HCT116 (cell line): ENCODE data around the gene CAMK2N1. TPM values are rescaled to one million over a fixed set of nuclear protein-coding genes. Genes with fewer than 3 reads are reported as not detected.

ENCODE experiments used
- ATAC-seq: fragments of 200-7000 bp; cut with Tn5 transposase; 2 replicates; pipeline ENCODE4 v1.9.1; 2020; ENCODE audit warnings: mild to moderate bottlenecking, moderate library complexity
- BruUV-seq: library from RNA; stranded (reverse); fragments of 400-500 nt; replicated peaks from 2 replicates; lab custom pipeline; 2021; lab: Mats Ljungman, UMichigan
- CTCF ChIA-PET: fragments of 300-600 bp; sonication (Branson Sonifier 250); formaldehyde crosslinking; loops from one replicate; lab custom pipeline; 2021; ENCODE audit warnings: antibody characterized with exemption; lab: Charles Lee
- POLR2A ChIA-PET: fragments of 300-600, 350-600 bp; sonication (Branson Sonifier 250); formaldehyde crosslinking; loops from one replicate; lab custom pipeline; 2021; ENCODE audit warnings: antibody characterized with exemption; lab: Charles Lee
- RAD21 ChIA-PET, 2 experiments: fragments of 300-600 bp; sonication (Branson Sonifier 250); formaldehyde crosslinking; loops; one replicate each; lab custom pipeline; 2023; ENCODE audit warnings: low total read pairs in 2 of 2; ENCODE audit not compliant: uncharacterized antibody in 2 of 2, unreplicated experiment in 2 of 2, low non-redundant PET in 1 of 2; lab: Charles Lee
- DNase-seq: peaks from one replicate; pipeline ENCODE4 v3.0.0-alpha.2; 2010; ENCODE audit warnings: low read depth, low spot score
- H2AFZ ChIP-seq: fragments of 200-600 bp; shearing (Covaris generic), sonication (generic); 2 replicates; pipeline ENCODE4 v1.6.1; 2017; ENCODE audit warnings: low read depth, mixed run types, mixed read lengths, antibody characterized with exemption, low read length; ENCODE audit not compliant: poor library complexity, severe bottlenecking
- H3K27ac ChIP-seq: 2 replicates; pipeline ENCODE4 v1.5.1; 2012; ENCODE audit warnings: low read depth, low read length
- H3K27me3 ChIP-seq: fragments of 200-600 bp; sonication (generic); 2 replicates; pipeline ENCODE4 v1.6.1; 2016; ENCODE audit warnings: mixed run types, low read length, mixed read lengths; ENCODE audit not compliant: insufficient read depth
- H3K36me3 ChIP-seq, 2 experiments: fragments of 200-500 bp in 1 of 2; fragments of 200-600 bp in 1 of 2; sonication (Bioruptor generic) in 1 of 2; sonication (generic) in 1 of 2; 2 replicates each; pipeline versions ENCODE4 v1.5.1 to v1.6.1; 2014 to 2016; ENCODE audit warnings: low read length in 2 of 2, inconsistent platforms in 1 of 2, mixed read lengths in 1 of 2, mixed run types in 1 of 2; ENCODE audit not compliant: insufficient read depth in 2 of 2, control insufficient read depth in 1 of 2
- H3K4me1 ChIP-seq, 2 experiments: fragments of 200-600 bp in 1 of 2; sonication (generic) in 1 of 2; 2 replicates each; pipeline versions ENCODE4 v1.5.1 to v1.6.1; 2012 to 2017; ENCODE audit warnings: low read length in 2 of 2, inconsistent platforms in 1 of 2, mild to moderate bottlenecking in 1 of 2, mixed read lengths in 1 of 2, mixed run types in 1 of 2, moderate library complexity in 1 of 2; ENCODE audit not compliant: insufficient read depth in 2 of 2, control insufficient read depth in 1 of 2
- H3K4me2 ChIP-seq: fragments of 200-600 bp; sonication (generic); 2 replicates; pipeline ENCODE4 v1.6.1; 2017; ENCODE audit warnings: mixed run types, low read length, mixed read lengths
- H3K4me3 ChIP-seq, 2 experiments: fragments of 200-600 bp in 1 of 2; sonication (generic) in 1 of 2; replicated peaks in 1 of 2; 2 replicates each; pipeline ENCODE4 v1.5.1; 2011 to 2016; ENCODE audit warnings: low read length in 2 of 2, control low read depth in 1 of 2, low read depth in 1 of 2, mild to moderate bottlenecking in 1 of 2, mixed read lengths in 1 of 2, mixed run types in 1 of 2
- H3K79me2 ChIP-seq: fragments of 200-600 bp; sonication (generic); 2 replicates; pipeline ENCODE4 v1.6.1; 2017; ENCODE audit warnings: mild to moderate bottlenecking, mixed run types, low read length, moderate library complexity, mixed read lengths; ENCODE audit not compliant: insufficient read depth
- H3K9ac ChIP-seq: fragments of 200-600 bp; sonication (generic); 2 replicates; pipeline ENCODE4 v1.6.1; 2016; ENCODE audit warnings: low read length, mixed read lengths
- H3K9me2 ChIP-seq: fragments of 200-600 bp; sonication (generic), shearing (Covaris generic); 2 replicates; pipeline ENCODE4 v1.6.1; 2017; ENCODE audit warnings: mixed run types, mild to moderate bottlenecking, moderate library complexity; ENCODE audit not compliant: insufficient read depth
- H3K9me3 ChIP-seq, 2 experiments: fragments of 200-500 bp in 1 of 2; fragments of 200-600 bp in 1 of 2; sonication (Bioruptor generic) in 1 of 2; sonication (generic) in 1 of 2; 2 replicates each; pipeline ENCODE4 v1.6.1; 2014 to 2017; ENCODE audit warnings: low read length in 2 of 2, mixed read lengths in 2 of 2, inconsistent platforms in 1 of 2, low read depth in 1 of 2, mild to moderate bottlenecking in 1 of 2, mixed run types in 1 of 2, moderate library complexity in 1 of 2; ENCODE audit not compliant: control insufficient read depth in 1 of 2, insufficient read depth in 1 of 2
- H4K20me1 ChIP-seq: fragments of 200-600 bp; sonication (generic), shearing (Covaris generic); 2 replicates; pipeline ENCODE4 v1.6.1; 2017; ENCODE audit warnings: mixed run types, mild to moderate bottlenecking, moderate library complexity; ENCODE audit not compliant: insufficient read depth
- ATF3 ChIP-seq: IDR thresholded peaks from 2 replicates; pipeline ENCODE4 v1.6.1; 2012
- CEBPB ChIP-seq: IDR thresholded peaks from 2 replicates; pipeline ENCODE4 v1.6.1; 2012; ENCODE audit warnings: low read depth
- EGR1 ChIP-seq: IDR thresholded peaks from 2 replicates; pipeline ENCODE4 v1.6.1; 2012; ENCODE audit warnings: low read depth
- ELF1 ChIP-seq: IDR thresholded peaks from 2 replicates; pipeline ENCODE4 v1.6.1; 2012; ENCODE audit warnings: low read depth, borderline replicate concordance
- EZH2 ChIP-seq: fragments of 200-600 bp; sonication (generic); IDR thresholded peaks from 2 replicates; pipeline ENCODE4 v1.6.1; 2017; ENCODE audit warnings: antibody characterized with exemption, mixed run types
- FOSL1 ChIP-seq: IDR thresholded peaks from 2 replicates; pipeline ENCODE4 v1.6.1; 2012; ENCODE audit warnings: low read depth
- JUND ChIP-seq: IDR thresholded peaks from 2 replicates; pipeline ENCODE4 v1.6.1; 2012
- POLR2A ChIP-seq: IDR thresholded peaks from 2 replicates; pipeline ENCODE4 v1.7.0; 2011; ENCODE audit warnings: borderline replicate concordance; ENCODE audit not compliant: insufficient read depth, insufficient read length; ENCODE audit errors: extremely low read depth
- POLR2AphosphoS5 ChIP-seq: IDR thresholded peaks from 2 replicates; pipeline ENCODE4 v1.6.1; 2011; ENCODE audit warnings: mild to moderate bottlenecking, low read depth, low read length, moderate library complexity
- RAD21 ChIP-seq: IDR thresholded peaks from 2 replicates; pipeline ENCODE4 v1.6.1; 2012; ENCODE audit warnings: low read depth, mild to moderate bottlenecking
- REST ChIP-seq: IDR thresholded peaks from 2 replicates; pipeline ENCODE4 v1.6.1; 2012; ENCODE audit warnings: low read depth
- TCF7L2 ChIP-seq: IDR thresholded peaks from 2 replicates; pipeline ENCODE4 v1.7.0; 2011; ENCODE audit warnings: borderline replicate concordance, inconsistent platforms; ENCODE audit not compliant: insufficient read depth, insufficient read length; ENCODE audit errors: extremely low read depth
- YY1 ChIP-seq: IDR thresholded peaks from 2 replicates; pipeline ENCODE4 v1.6.1; 2011; ENCODE audit warnings: low read length, low read depth, moderate library complexity, mild to moderate bottlenecking; ENCODE audit not compliant: insufficient replicate concordance; ENCODE audit errors: extremely low read depth
- intact Hi-C: fragments of 100-400 bp; cut with micrococcal nuclease; formaldehyde crosslinking; loops from 2 replicates; pipeline ENCODE4 v1.10.0; 2022
- total RNA-seq: library from RNA; stranded (reverse); gene quantifications from one replicate; pipeline ENCODE4 v1.2.1, GENCODE V29; 2021; ENCODE audit not compliant: unreplicated experiment

The CAMK2N1 gene
- total RNA-seq, 1 experiment from 2014 or later = 20.5 TPM

- POLR2A ChIA-PET = no interaction called here
- H3K4me1 ChIP-seq = peaks cover 0 to 7% of the 10 kb centered on the region in 2 experiments; a peak in 2 of 4 replicates
- no peak overlapping the region for H3K9ac ChIP-seq
- H3K36me3 ChIP-seq = no peaks in the 10 kb centered on the region
- H3K9me2 ChIP-seq = no peaks in the 10 kb centered on the region
- H4K20me1 ChIP-seq = no peaks in the 10 kb centered on the region
- no peak overlapping the region for H2AFZ ChIP-seq
- H3K27ac ChIP-seq = no peak overlapping the region
- TF ChIP-seq ATF3 (no peak), ELF1 (no peak), FOSL1 (no peak), REST (no peak), CEBPB (no peak), EGR1 (no peak), JUND (no peak), TCF7L2 (no peak), YY1 (no peak), POLR2A (no peak), RAD21 (no peak), POLR2AphosphoS5 (no peak), EZH2 (no peak)
- TF ChIP-seq, all 23 proteins: peak for 0
- ATAC-seq = peak; percentile 58
- H3K27me3 ChIP-seq = no peaks in the 10 kb centered on the region; the same call in 1 of the 2 replicates
- BruUV-seq = no TSS peak
- RAD21 ChIA-PET = no interaction called here
- intact Hi-C loops = no loop called here
- H3K79me2 ChIP-seq = no peaks in the 10 kb centered on the region
- H3K4me3 ChIP-seq = no peak overlapping the region
- no peak for DNase-seq
- CTCF ChIA-PET = no interaction called here
- H3K9me3 ChIP-seq = no peaks in the 10 kb centered on the region
- peak overlapping the region; percentile 23; the same call in 1 of the 2 replicates for H3K4me2 ChIP-seq
These were observed 39.2 kb downstream of the CAMK2N1 start for GRCh38 chr1:20446796-20447195.
